ENCODE results near the gene CAPN14.

DNA sequence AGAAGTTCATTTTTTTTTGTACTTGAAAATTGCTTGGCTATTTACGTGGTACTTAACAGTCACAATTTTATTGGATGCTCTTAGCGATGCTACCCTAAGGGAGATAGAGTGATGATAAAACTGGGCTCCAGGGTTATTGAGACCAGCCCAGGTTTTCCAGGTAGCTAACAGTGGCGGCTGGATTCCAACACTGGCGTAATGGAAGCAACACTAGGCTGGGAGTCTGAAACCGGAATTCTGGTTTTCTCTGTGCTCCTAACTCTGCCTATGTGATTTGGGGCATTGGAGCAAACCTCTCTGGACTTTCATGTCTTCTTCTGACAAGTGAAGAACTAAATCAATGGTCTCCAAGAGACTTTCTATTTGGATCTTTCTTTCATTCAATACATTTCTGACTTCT, 69.7 kb downstream of the CAPN14 start:
- TF ChIP-seq TAF1 (IDR thresholded peaks at IDR 0.05; ENCODE audit: borderline replicate concordance, low read depth, low read length), result no peak
- TF ChIP-seq, protein P1, sequence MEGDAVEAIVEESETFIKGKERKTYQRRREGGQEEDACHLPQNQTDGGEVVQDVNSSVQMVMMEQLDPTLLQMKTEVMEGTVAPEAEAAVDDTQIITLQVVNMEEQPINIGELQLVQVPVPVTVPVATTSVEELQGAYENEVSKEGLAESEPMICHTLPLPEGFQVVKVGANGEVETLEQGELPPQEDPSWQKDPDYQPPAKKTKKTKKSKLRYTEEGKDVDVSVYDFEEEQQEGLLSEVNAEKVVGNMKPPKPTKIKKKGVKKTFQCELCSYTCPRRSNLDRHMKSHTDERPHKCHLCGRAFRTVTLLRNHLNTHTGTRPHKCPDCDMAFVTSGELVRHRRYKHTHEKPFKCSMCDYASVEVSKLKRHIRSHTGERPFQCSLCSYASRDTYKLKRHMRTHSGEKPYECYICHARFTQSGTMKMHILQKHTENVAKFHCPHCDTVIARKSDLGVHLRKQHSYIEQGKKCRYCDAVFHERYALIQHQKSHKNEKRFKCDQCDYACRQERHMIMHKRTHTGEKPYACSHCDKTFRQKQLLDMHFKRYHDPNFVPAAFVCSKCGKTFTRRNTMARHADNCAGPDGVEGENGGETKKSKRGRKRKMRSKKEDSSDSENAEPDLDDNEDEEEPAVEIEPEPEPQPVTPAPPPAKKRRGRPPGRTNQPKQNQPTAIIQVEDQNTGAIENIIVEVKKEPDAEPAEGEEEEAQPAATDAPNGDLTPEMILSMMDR (IDR thresholded peaks at IDR 0.05), result no peak
- TF ChIP-seq, protein P2, sequence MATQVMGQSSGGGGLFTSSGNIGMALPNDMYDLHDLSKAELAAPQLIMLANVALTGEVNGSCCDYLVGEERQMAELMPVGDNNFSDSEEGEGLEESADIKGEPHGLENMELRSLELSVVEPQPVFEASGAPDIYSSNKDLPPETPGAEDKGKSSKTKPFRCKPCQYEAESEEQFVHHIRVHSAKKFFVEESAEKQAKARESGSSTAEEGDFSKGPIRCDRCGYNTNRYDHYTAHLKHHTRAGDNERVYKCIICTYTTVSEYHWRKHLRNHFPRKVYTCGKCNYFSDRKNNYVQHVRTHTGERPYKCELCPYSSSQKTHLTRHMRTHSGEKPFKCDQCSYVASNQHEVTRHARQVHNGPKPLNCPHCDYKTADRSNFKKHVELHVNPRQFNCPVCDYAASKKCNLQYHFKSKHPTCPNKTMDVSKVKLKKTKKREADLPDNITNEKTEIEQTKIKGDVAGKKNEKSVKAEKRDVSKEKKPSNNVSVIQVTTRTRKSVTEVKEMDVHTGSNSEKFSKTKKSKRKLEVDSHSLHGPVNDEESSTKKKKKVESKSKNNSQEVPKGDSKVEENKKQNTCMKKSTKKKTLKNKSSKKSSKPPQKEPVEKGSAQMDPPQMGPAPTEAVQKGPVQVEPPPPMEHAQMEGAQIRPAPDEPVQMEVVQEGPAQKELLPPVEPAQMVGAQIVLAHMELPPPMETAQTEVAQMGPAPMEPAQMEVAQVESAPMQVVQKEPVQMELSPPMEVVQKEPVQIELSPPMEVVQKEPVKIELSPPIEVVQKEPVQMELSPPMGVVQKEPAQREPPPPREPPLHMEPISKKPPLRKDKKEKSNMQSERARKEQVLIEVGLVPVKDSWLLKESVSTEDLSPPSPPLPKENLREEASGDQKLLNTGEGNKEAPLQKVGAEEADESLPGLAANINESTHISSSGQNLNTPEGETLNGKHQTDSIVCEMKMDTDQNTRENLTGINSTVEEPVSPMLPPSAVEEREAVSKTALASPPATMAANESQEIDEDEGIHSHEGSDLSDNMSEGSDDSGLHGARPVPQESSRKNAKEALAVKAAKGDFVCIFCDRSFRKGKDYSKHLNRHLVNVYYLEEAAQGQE (IDR thresholded peaks at IDR 0.05; ENCODE audit: low read depth, low read length), result no peak
- no peak for TF ChIP-seq POLR2AphosphoS5 (IDR thresholded peaks at IDR 0.05; ENCODE audit: low read depth, low read length)
- TF ChIP-seq EP300 (IDR thresholded peaks at IDR 0.05; ENCODE audit: borderline replicate concordance in 1 of 2, low read depth in 1 of 2, low read length in 1 of 2), result no peak
- no peak for TF ChIP-seq SMC3 (IDR thresholded peaks at IDR 0.05; ENCODE audit: low read depth, low read length)
- TF ChIP-seq RAD21 (IDR thresholded peaks at IDR 0.05; ENCODE audit: low read length), result no peak
- no peak for TF ChIP-seq GATA2 (CRISPR knock-in tag; IDR thresholded peaks at IDR 0.05)
- no peak for TF ChIP-seq NRF1 (IDR thresholded peaks at IDR 0.05; ENCODE audit: low read depth, low read length)
- no peak for TF ChIP-seq TCF12 (IDR thresholded peaks at IDR 0.05)
- TF ChIP-seq, protein P3, sequence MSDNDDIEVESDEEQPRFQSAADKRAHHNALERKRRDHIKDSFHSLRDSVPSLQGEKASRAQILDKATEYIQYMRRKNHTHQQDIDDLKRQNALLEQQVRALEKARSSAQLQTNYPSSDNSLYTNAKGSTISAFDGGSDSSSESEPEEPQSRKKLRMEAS (IDR thresholded peaks at IDR 0.05; ENCODE audit: low read depth), result no peak
- TF ChIP-seq SIN3A (IDR thresholded peaks at IDR 0.05; ENCODE audit: borderline replicate concordance, low read depth, low read length), result no peak
- TF ChIP-seq YY1 (IDR thresholded peaks at IDR 0.05; ENCODE audit: low read depth), result no peak
- no peak for TF ChIP-seq JUND (IDR thresholded peaks at IDR 0.05)
